GOT3 (cell line): ENCODE measurements around the gene SDR9C7.
"Not testable (repeated sequence)": the region's sequence is repeated elsewhere in the genome, so short reads cannot be mapped to it uniquely, and the experiment has no call there.

ENCODE experiments used
- DNase-seq: peaks from one replicate; lab custom pipeline; 2025; ENCODE audit warnings: mixed read lengths; lab: John Stamatoyannopoulos, UW

Gene SDR9C7

GRCh38 chr12:56953314-56953713 lies 19.1 kb upstream of the SDR9C7 start:
- no peak for DNase-seq

DNA sequence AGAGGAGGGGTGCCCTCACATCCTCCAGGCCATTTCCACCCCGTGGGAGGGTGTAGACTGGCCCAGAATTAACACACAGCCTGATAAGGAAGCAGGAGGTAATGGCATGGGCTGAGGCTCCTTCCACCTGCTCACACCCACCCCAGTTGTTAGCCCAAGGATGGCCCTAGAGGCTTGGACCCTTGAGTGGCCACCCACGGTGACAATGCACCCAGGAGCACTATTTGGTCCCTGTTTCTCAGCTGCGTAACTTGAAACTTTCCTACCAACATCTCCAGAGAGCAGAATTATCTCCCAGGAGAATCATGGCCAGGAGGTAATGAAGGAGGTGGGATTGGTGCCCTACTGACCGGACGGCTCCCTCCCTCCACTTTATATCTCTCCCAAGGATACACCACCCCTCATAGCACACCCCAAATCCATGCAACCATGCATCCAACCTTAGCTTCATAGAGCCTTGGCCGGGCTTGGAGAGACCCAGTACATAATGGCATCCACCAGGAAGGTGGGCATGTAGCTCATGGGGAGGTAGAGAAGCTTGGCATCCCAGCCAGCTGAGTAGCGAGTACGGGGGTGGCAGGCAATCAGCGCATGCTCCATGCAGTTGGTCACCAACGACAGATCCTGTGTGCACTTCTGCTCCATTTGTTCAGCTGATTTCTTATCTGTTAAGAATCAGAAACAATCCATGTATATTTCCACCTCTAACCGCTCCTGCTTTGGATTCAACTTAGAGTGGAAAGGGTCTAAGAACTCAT lies 17.6 kb upstream of the SDR9C7 start:
- DNase-seq = no peak

- DNase-seq = no peak
Measured at GRCh38 chr12:56948881-56949280, 14.7 kb upstream of the SDR9C7 start.

- no peak for DNase-seq
Measured at GRCh38 chr12:56948457-56948777, 14.2 kb upstream of the SDR9C7 start.

DNA sequence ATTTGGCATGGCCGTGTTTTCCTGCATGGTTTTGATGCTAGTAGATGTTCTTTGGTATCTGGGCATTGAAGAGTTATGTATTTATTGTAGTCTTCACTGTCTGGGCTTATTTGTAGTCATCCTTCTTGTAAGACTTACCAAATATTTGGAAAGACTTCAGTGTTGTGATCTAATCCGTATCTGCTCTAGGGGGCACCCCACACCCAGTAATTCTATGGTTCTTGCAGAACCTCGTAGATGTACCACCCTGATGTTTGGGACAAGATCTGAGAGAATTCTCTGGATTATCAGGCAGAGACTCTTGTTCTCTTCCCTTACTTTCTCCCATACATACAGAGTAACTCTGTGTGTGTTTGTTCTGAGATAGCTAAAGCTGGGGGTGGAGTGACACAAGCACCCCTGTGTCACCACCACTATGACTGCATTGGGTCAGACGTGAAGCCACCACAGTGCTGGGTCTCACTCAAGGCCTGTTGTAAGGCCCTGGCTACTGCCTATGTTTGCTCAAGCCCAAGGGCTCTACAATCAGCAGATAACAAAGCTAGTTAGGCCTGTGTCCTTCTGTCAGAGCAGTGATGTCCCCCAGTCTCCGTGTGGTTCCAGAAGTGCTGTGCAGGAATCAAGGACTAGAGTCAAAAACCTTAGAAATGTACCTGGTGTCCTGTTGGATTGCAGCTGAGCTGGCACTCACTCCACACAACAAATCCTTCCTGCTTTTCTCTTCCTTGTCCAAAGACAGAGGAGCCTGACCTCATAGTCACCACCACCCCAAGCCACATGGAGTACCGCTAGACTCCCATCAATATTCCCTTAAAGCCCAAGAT lies 13.6 kb upstream of the SDR9C7 start:
- DNase-seq = no peak

- no peak for DNase-seq
Measured at GRCh38 chr12:56943878-56944277, 9.7 kb upstream of the SDR9C7 start.

GRCh38 chr12:56943374-56943773 lies 9.2 kb upstream of the SDR9C7 start:
- DNase-seq = not testable (repeated sequence)

GRCh38 chr12:56941299-56942017 lies 7.2 kb upstream of the SDR9C7 start:
- DNase-seq = no peak

DNA sequence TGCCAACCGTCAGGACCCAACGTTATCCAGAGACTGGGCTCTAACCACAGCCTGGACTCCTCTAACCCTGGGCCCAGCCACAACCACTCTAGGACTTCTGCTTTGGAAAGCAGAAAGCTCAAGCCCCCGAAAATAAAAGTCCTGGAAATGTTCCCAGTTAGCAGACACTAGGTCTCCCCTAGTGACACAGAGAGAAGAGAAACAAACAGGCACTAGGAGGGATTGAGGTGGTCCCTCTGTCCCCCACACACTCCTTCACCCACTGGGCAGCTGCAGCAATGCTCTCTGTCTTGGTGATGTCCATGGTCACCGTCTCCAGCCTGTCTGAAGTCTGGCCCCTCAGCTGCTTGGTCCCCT lies 6.7 kb upstream of the SDR9C7 start:
- DNase-seq = not testable (repeated sequence)

DNA sequence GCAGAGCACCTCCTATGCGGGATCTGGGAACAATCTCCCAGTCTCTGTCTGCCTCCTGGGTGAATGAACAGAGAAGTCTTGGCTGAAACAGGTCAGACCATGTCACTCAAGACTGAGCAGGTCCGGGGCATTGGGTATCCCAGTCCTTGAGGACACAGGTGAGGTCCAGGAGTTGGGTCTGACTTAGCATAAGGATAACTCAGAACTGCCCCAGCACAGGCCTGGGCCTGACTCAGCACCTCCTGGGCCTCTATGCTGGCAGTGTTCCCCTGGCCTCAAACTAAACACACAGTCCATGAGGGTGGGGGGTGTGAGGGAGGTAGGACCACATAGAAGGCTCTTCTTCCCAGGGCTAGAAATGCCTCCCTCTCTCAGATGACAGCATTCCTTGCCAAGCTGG lies 1.5 kb upstream of the SDR9C7 start:
- no peak for DNase-seq

- DNase-seq = no peak
Measured at GRCh38 chr12:56935157-56935556, 949 bp upstream of the SDR9C7 start.

DNA sequence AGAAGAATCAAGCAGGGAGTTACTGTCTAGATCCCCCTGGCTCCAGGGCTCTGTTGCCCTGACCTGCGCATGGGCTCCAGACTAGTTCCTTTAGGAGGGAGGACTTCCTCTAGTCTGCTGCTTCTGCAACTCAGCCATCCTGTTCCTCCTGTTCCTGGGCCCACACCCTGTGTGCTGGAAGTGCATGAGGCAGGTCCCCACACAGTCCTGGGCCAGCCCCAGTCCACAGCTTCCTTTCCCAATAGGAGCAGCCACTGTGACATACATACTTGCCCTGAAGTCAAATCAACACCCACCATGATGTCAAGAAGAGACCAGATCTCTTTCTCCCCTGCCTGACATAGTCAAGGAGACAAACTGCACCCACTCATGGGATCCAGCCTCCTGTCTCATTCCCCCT lies 1.3 kb downstream of the SDR9C7 start:
- DNase-seq = no peak

DNA sequence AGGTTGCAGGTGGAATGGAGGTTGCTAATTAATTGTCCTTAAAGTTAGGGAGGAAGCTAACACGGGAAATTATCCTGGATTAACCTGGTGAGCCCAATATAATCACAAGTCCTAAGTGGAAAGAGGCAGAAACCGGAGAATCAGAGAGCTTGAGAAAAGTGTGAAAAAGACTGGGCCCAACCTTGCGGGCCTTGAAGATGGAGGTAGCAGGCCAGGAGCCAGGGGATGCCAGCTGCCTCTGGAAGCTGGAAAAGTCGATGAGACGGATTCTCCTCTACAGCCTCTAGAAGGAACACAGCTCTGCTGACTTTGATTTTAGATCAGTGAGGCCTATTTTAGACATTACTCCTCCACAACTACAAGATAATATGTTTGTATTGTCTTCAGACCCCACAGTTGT lies 2.1 kb downstream of the SDR9C7 start:
- no peak for DNase-seq

DNA sequence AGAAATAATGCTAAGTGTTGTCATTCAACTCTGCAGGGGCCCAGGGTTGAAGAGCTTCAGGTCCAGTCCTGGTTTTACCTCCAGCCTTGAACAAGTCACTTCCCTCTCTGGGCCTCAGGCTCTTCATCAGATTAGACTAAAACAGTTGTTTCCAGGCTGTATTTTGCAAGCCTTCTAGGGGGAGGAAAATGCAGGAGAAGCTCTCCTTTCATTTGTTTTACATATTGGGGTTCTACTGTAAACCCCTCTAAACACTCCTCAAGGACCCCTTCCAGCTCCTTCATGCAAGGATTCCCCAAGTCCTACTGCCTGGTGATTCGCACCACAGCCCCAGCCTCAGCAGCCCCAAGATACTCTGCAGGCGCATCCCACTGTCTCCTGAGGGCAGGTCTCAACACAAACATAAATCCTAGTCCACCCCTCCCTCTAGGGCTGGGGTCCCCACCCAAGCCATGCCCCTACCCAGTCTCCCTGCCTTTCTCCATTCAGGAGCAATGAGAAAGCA lies 2.7 kb downstream of the SDR9C7 start:
- DNase-seq = no peak

- DNase-seq = no peak
Measured at GRCh38 chr12:56930241-56930640, 4.0 kb downstream of the SDR9C7 start.

DNA sequence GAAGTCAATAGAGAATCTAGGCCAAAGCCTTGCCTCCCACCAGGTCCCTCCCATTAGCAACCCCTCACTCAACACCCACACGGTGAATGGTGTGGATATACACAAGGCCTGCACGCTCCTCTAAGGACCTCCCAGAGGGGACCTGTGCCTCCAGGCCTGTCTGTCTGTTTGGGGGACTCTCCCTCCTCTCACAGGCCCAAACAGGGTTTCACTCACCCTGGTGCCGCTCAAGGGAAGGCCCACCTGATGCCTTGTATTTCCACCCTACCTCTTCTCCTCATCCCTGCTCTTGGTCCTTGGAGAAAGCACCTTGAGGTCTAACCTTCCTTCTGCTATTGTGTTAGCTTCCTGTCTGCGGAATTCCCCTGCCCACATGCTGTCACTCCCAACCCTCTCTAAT lies 4.4 kb downstream of the SDR9C7 start:
- no peak for DNase-seq

- DNase-seq = no peak
Measured at GRCh38 chr12:56928262-56928661, 5.9 kb downstream of the SDR9C7 start.

DNA sequence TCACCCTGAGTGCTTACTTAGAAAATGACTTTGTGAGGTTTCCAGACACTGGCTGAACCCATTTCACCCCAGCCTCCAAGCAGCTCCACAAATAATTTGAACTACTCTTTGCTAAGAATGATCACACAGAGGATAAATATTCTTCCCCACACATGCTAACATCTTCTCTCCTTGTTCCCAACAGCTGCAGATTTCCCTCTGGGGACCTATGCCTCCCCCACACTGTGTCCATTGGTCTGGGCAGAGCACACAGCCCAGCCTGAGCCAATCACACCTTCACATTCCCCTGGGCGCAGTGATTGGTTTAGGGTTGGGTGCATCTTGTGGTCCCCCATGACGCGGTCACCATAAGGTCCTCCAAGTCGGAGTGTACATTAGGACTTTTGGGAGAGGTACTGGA lies 6.9 kb downstream of the SDR9C7 start:
- no peak for DNase-seq

GRCh38 chr12:56922031-56922430 lies 12.2 kb downstream of the SDR9C7 start:
- DNase-seq = no peak

DNA sequence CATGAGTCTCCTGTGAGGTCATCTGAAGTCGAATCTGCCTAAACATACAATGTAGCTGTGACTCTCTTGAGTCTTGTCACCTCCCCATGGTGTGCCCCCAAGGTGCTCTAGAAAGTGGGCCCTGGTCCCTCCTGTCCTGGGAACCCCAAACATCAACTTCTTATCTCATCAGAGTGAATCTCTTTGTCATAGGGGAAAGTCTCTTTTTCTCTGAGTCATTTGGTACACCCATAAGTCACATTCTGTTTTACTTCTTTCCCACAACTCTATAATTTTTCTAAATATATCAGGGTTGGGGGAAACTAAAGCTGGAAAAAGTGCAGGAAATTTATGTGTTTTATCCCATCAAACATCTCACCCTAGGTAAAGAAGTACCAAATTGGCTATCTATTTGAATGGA lies 12.9 kb downstream of the SDR9C7 start:
- no peak for DNase-seq

DNA sequence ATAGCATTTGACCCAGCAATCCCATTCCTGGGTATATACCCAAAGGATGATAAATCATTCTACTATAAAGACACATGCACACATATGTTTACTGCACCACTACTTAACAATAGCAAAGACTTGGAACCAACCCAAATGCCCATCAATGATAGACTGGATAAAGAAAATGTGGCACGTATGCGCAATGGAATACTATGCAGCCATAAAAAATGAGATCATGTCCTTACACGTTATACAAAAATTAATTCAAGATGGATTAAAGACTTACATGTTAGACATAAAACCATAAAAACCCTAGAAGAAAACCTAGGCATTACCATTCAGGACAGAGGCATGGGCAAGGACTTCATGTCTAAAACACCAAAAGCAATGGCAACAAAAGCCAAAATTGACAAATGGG lies 16.1 kb downstream of the SDR9C7 start:
- DNase-seq = not testable (repeated sequence)

GRCh38 chr12:56916996-56917333 lies 17.2 kb downstream of the SDR9C7 start:
- DNase-seq = no peak
